B cell (primary cell): ENCODE results near the gene TNNI3K.

ENCODE experiments used
- EZH2 ChIP-seq: IDR thresholded peaks from 2 replicates; pipeline ENCODE4 v1.6.1; 2012; ENCODE audit warnings: borderline replicate concordance, low read depth, mild to moderate bottlenecking, moderate library complexity, low read length; ENCODE audit not compliant: insufficient read depth, poor library complexity, severe bottlenecking
- TF ChIP-seq, protein P1 (sequence below): fragments of 200-600 bp; IDR thresholded peaks from one replicate; pipeline ENCODE4 v1.8.0; 2022; ENCODE audit warnings: antibody characterized with exemption, mild to moderate bottlenecking

DNA sequence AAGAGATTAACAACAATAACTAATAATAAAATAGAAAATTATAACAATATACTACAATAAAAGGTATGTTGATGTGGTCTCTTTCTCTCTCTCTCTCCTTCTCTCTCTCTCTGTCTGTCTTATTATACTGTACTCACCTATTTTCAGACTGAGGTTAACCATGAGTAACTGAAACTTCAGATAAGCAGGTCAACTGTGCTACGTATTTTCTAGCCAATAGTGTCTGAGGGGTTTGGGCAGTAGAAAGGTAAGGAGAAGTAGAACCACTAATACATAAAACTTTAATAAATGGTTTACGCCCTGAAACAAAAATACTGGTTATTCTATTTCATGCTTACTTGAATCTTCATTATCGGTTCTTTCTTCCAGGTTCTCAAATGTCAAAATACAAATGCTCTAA is 348.2 kb downstream of the TNNI3K start:
- TF ChIP-seq, protein P1, sequence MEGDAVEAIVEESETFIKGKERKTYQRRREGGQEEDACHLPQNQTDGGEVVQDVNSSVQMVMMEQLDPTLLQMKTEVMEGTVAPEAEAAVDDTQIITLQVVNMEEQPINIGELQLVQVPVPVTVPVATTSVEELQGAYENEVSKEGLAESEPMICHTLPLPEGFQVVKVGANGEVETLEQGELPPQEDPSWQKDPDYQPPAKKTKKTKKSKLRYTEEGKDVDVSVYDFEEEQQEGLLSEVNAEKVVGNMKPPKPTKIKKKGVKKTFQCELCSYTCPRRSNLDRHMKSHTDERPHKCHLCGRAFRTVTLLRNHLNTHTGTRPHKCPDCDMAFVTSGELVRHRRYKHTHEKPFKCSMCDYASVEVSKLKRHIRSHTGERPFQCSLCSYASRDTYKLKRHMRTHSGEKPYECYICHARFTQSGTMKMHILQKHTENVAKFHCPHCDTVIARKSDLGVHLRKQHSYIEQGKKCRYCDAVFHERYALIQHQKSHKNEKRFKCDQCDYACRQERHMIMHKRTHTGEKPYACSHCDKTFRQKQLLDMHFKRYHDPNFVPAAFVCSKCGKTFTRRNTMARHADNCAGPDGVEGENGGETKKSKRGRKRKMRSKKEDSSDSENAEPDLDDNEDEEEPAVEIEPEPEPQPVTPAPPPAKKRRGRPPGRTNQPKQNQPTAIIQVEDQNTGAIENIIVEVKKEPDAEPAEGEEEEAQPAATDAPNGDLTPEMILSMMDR = no peak
- TF ChIP-seq EZH2 = no peak
